SK-N-SH (cell line): ENCODE measurements around the gene KLF15. TPM values are rescaled to one million over a fixed set of nuclear protein-coding genes. Genes with fewer than 3 reads are reported as not detected.

Experiments
- CTCF ChIA-PET: fragments of 300-600, 350-600 bp; formaldehyde crosslinking; extraction: SDS; loops from one replicate; lab custom pipeline; 2021; lab: Yijun Ruan, JAX
- POLR2A ChIA-PET: fragments of 350-600 bp; sonication (Branson Sonifier 250); formaldehyde crosslinking; extraction: SDS; loops from one replicate; lab custom pipeline; 2020; ENCODE audit warnings: antibody characterized with exemption, inconsistent platforms; lab: Yijun Ruan, JAX
- DNase-seq: peaks from one replicate; pipeline ENCODE4 v3.0.0; 2012
- H2AFZ ChIP-seq: fragments of 200-600 bp; sonication (generic); 2 replicates; pipeline ENCODE4 v1.8.1; 2016; ENCODE audit warnings: antibody characterized with exemption, mild to moderate bottlenecking, low read depth
- H3F3A ChIP-seq: fragments of 200-600 bp; sonication (generic); replicated peaks from 2 replicates; pipeline ENCODE3; 2016; ENCODE audit warnings: antibody characterized with exemption, mild to moderate bottlenecking; ENCODE audit not compliant: insufficient read depth
- H3K27ac ChIP-seq, 2 experiments: fragments of 200-500 bp in 1 of 2; fragments of 200-600 bp in 1 of 2; sonication (Bioruptor generic) in 1 of 2; sonication (generic), shearing (Covaris generic) in 1 of 2; 2 replicates each; pipeline versions ENCODE4 v1.5.1 to v1.6.1; 2014 to 2016; ENCODE audit warnings: low read depth in 2 of 2, inconsistent platforms in 1 of 2, low read length in 1 of 2, mild to moderate bottlenecking in 1 of 2, mixed read lengths in 1 of 2
- H3K27me3 ChIP-seq: fragments of 200-600 bp; sonication (generic), shearing (Covaris generic); 2 replicates; pipeline ENCODE4 v1.6.1; 2016; ENCODE audit warnings: mixed run types; ENCODE audit not compliant: insufficient read depth
- H3K36me3 ChIP-seq, 2 experiments: fragments of 200-500 bp in 1 of 2; fragments of 200-600 bp in 1 of 2; sonication (Bioruptor generic) in 1 of 2; sonication (generic) in 1 of 2; replicated peaks in 1 of 2; 2 replicates each; pipeline versions ENCODE3 to v1.5.1; 2014 to 2016; ENCODE audit warnings: low read length in 1 of 2, mild to moderate bottlenecking in 1 of 2; ENCODE audit not compliant: insufficient read depth in 2 of 2, control insufficient read depth in 1 of 2
- H3K4me1 ChIP-seq, 2 experiments: fragments of 200-500 bp in 1 of 2; fragments of 200-600 bp in 1 of 2; sonication (Bioruptor generic) in 1 of 2; sonication (generic), shearing (Covaris generic) in 1 of 2; 2 replicates each; pipeline versions ENCODE4 v1.5.1 to v1.6.1; 2014 to 2016; ENCODE audit warnings: low read depth in 1 of 2, low read length in 1 of 2, mixed run types in 1 of 2; ENCODE audit not compliant: insufficient read depth in 2 of 2, control insufficient read depth in 1 of 2
- H3K4me2 ChIP-seq: fragments of 200-600 bp; sonication (generic), shearing (Covaris generic); 2 replicates; pipeline ENCODE4 v1.6.1; 2017; ENCODE audit warnings: mixed run types
- H3K4me3 ChIP-seq, 2 experiments: fragments of 200-500 bp in 1 of 2; fragments of 200-600 bp in 1 of 2; sonication (Bioruptor generic) in 1 of 2; sonication (generic), shearing (Covaris generic) in 1 of 2; 2 replicates each; pipeline versions ENCODE4 v1.5.1 to v1.8.1; 2014 to 2016; ENCODE audit warnings: low read depth in 2 of 2, inconsistent platforms in 1 of 2, low read length in 1 of 2, mild to moderate bottlenecking in 1 of 2, mixed read lengths in 1 of 2, moderate library complexity in 1 of 2
- H3K79me2 ChIP-seq: fragments of 200-600 bp; sonication (generic); 2 replicates; pipeline ENCODE4 v1.8.1; 2017; ENCODE audit warnings: mild to moderate bottlenecking; ENCODE audit not compliant: insufficient read depth
- H3K9ac ChIP-seq: fragments of 200-600 bp; sonication (generic); 2 replicates; pipeline ENCODE4 v1.6.1; 2017; ENCODE audit warnings: mixed run types
- H3K9me2 ChIP-seq: fragments of 200-600 bp; sonication (generic); 2 replicates; pipeline ENCODE4 v1.6.1; 2017; ENCODE audit warnings: mixed run types
- H3K9me3 ChIP-seq: fragments of 200-600 bp; sonication (generic); 2 replicates; pipeline ENCODE4 v1.6.1; 2017; ENCODE audit warnings: mixed run types, mild to moderate bottlenecking, moderate library complexity
- H4K20me1 ChIP-seq: fragments of 200-600 bp; sonication (generic); 2 replicates; pipeline ENCODE4 v1.6.1; 2017; ENCODE audit warnings: mild to moderate bottlenecking, mixed run types; ENCODE audit not compliant: insufficient read depth
- EP300 ChIP-seq, 2 experiments: IDR thresholded peaks; 2 replicates each; pipeline versions ENCODE4 v1.4.0 to v1.6.1; 2012; ENCODE audit warnings: borderline replicate concordance in 1 of 2, low read depth in 1 of 2, low read length in 1 of 2
- FOXJ3 ChIP-seq: sonication (generic); formaldehyde crosslinking; IDR thresholded peaks from 2 replicates; pipeline ENCODE4 v1.5.1; 2020; ENCODE audit warnings: mild to moderate bottlenecking, missing genetic modification reagents
- GABPA ChIP-seq: IDR thresholded peaks from 2 replicates; pipeline ENCODE4 v1.4.0; 2012; ENCODE audit warnings: low read depth, mild to moderate bottlenecking
- MEF2A ChIP-seq: IDR thresholded peaks from 2 replicates; pipeline ENCODE4 v1.4.0; 2012; ENCODE audit warnings: low read depth, borderline replicate concordance
- MXI1 ChIP-seq: IDR thresholded peaks from 2 replicates; pipeline ENCODE4 v1.6.1; 2012; ENCODE audit warnings: mild to moderate bottlenecking, low read depth, low read length, improper control_type of control experiment
- REST ChIP-seq: IDR thresholded peaks from 2 replicates; pipeline ENCODE4 v1.6.1; 2012; ENCODE audit warnings: mild to moderate bottlenecking, low read depth, low read length, moderate library complexity
- SIN3A ChIP-seq: IDR thresholded peaks from 2 replicates; pipeline ENCODE4 v1.6.1; 2012; ENCODE audit warnings: low read depth, mild to moderate bottlenecking, low read length, moderate library complexity, borderline replicate concordance
- SMC3 ChIP-seq: IDR thresholded peaks from 2 replicates; pipeline ENCODE4 v1.6.1; 2012; ENCODE audit warnings: low read depth, low read length, improper control_type of control experiment
- USF1 ChIP-seq: IDR thresholded peaks from 2 replicates; pipeline ENCODE4 v1.4.0; 2012; ENCODE audit warnings: low read depth, borderline replicate concordance
- YY1 ChIP-seq: IDR thresholded peaks from 2 replicates; pipeline ENCODE4 v1.4.0; 2012; ENCODE audit warnings: low read depth, mild to moderate bottlenecking
- ZBTB33 ChIP-seq: IDR thresholded peaks from 2 replicates; pipeline ENCODE4 v1.4.0; 2012; ENCODE audit warnings: low read depth, borderline replicate concordance
- WGBS: methylation state at CpG from one replicate; pipeline ENCODE4 v1.1.6; 2017; ENCODE audit warnings: low lambda C conversion rate; 5-methylcytosine and 5-hydroxymethylcytosine counted together
- polyA plus RNA-seq, 3 experiments: library from polyadenylated mRNA; depleted of rRNA; stranded (reverse); fragments of >200 nt; gene quantifications; 2 replicates each; pipeline ENCODE4 v1.2.3, GENCODE V29; 2012
- TF ChIP-seq, protein P1 (sequence below): fragments of 200-600 bp; sonication (generic); IDR thresholded peaks from 2 replicates; pipeline ENCODE4 v1.6.1; 2017; ENCODE audit warnings: antibody characterized with exemption, mild to moderate bottlenecking, moderate library complexity

The KLF15 gene
- polyA plus RNA-seq, 1 of the 3 experiments (the other 2 are of a cell fraction) = 0.28 TPM

DNA sequence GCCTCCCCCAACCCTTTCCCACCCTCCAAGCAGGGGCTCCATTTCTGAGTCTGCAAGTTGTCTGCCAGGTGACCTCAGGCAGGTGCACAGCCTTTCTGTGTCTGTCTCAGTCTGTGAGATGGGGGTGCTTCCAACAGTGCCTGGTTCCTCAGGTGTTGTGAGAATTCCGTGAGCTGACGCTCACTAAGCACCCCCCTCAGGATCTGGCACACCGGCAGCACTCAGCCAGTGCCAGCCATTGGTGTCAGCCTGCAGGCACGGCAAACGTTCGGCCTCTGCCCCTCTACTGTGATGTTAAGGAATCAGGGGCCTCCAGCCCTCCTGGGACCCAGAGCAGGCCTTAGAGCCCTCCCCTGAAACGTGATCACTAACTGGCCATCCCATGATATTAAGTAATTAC is 2.4 kb downstream of the KLF15 start:
- no peak overlapping the region for H3K27ac ChIP-seq
- CTCF ChIA-PET = interaction anchor here (0.6 to 1.0 kb wide), 2 partner anchors 173 to 221 kb away, joined by 3 to 5 read pairs; no protein-coding TSS in a partner anchor
- no peak for DNase-seq
- no peaks in the 10 kb centered on the region for H3K9me2 ChIP-seq
- no peak overlapping the region for H2AFZ ChIP-seq
- peaks cover 45% of the 10 kb centered on the region for H3K27me3 ChIP-seq
- POLR2A ChIA-PET = no interaction called here
- H3K4me2 ChIP-seq = no peak overlapping the region
- WGBS = 77% methylated on average over 1 of the region's 7 CpGs
- H3K9me3 ChIP-seq = no peaks in the 10 kb centered on the region
- no peak for TF ChIP-seq EP300 (IDR thresholded peaks at IDR 0.05; ENCODE audit: borderline replicate concordance in 1 of 2, low read depth in 1 of 2, low read length in 1 of 2)
- no peak for TF ChIP-seq REST
- no peak overlapping the region for H3K4me3 ChIP-seq
- H3K9ac ChIP-seq = no peak overlapping the region
- H3K79me2 ChIP-seq = no peaks in the 10 kb centered on the region
- peaks cover 0 to 21% of the 10 kb centered on the region in 2 experiments; a peak in 1 of 4 replicates for H3K4me1 ChIP-seq
- H4K20me1 ChIP-seq = no peaks in the 10 kb centered on the region
- no peaks in the 10 kb centered on the region for H3F3A ChIP-seq
- H3K36me3 ChIP-seq = no peaks in the 10 kb centered on the region

GRCh38 chr3:126353694-126354321 is 3.4 kb downstream of the KLF15 start:
- Histone ChIP-seq H3K9me3 (no peaks in the 10 kb centered on the region), H3F3A (no peaks in the 10 kb centered on the region), H3K4me1 (peaks cover 0 to 21% of the 10 kb centered on the region in 2 experiments; a peak in 1 of 4 replicates), H2AFZ (no peak overlapping the region), H3K79me2 (no peaks in the 10 kb centered on the region), H3K9ac (no peak overlapping the region), H3K9me2 (no peaks in the 10 kb centered on the region), H3K36me3 (no peaks in the 10 kb centered on the region), H3K4me2 (no peak overlapping the region), H3K4me3 (no peak overlapping the region), H3K27ac (no peak overlapping the region), H4K20me1 (no peaks in the 10 kb centered on the region), H3K27me3 (peaks cover 36% of the 10 kb centered on the region)
- ChIA-PET POLR2A (no interaction called here), CTCF (interaction anchor here (1.0 kb wide), 1 partner anchor 220 kb away, joined by 5 read pairs; no protein-coding TSS in a partner anchor)
- DNase-seq = no peak
- WGBS = 87% methylated on average over 7 of the region's 8 CpGs
- TF ChIP-seq MXI1 = no peak
- no peak for TF ChIP-seq USF1
- TF ChIP-seq EP300 (IDR thresholded peaks at IDR 0.05; ENCODE audit: borderline replicate concordance in 1 of 2, low read depth in 1 of 2, low read length in 1 of 2) = no peak
- no peak for TF ChIP-seq ZBTB33
- TF ChIP-seq SIN3A = no peak
- no peak for TF ChIP-seq MEF2A
- no peak for TF ChIP-seq YY1
- no peak for TF ChIP-seq REST
- no peak for TF ChIP-seq FOXJ3 (CRISPR knock-in tag)
- TF ChIP-seq SMC3 = no peak
- TF ChIP-seq, protein P1, sequence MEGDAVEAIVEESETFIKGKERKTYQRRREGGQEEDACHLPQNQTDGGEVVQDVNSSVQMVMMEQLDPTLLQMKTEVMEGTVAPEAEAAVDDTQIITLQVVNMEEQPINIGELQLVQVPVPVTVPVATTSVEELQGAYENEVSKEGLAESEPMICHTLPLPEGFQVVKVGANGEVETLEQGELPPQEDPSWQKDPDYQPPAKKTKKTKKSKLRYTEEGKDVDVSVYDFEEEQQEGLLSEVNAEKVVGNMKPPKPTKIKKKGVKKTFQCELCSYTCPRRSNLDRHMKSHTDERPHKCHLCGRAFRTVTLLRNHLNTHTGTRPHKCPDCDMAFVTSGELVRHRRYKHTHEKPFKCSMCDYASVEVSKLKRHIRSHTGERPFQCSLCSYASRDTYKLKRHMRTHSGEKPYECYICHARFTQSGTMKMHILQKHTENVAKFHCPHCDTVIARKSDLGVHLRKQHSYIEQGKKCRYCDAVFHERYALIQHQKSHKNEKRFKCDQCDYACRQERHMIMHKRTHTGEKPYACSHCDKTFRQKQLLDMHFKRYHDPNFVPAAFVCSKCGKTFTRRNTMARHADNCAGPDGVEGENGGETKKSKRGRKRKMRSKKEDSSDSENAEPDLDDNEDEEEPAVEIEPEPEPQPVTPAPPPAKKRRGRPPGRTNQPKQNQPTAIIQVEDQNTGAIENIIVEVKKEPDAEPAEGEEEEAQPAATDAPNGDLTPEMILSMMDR = no peak
- TF ChIP-seq GABPA = no peak
